GM19397 (cell line): ENCODE measurements around the gene DUS3L.
"Not testable (repeated sequence)": the region's sequence is repeated elsewhere in the genome, so short reads cannot be mapped to it uniquely, and the experiment has no call there.

ENCODE experiments used
- ATAC-seq: cut with Tn5 transposase; IDR thresholded peaks from one replicate; pipeline ENCODE4 v1.9.1; 2021; ENCODE audit warnings: mild to moderate bottlenecking, moderate library complexity; ENCODE audit not compliant: unreplicated experiment

The DUS3L gene

DNA sequence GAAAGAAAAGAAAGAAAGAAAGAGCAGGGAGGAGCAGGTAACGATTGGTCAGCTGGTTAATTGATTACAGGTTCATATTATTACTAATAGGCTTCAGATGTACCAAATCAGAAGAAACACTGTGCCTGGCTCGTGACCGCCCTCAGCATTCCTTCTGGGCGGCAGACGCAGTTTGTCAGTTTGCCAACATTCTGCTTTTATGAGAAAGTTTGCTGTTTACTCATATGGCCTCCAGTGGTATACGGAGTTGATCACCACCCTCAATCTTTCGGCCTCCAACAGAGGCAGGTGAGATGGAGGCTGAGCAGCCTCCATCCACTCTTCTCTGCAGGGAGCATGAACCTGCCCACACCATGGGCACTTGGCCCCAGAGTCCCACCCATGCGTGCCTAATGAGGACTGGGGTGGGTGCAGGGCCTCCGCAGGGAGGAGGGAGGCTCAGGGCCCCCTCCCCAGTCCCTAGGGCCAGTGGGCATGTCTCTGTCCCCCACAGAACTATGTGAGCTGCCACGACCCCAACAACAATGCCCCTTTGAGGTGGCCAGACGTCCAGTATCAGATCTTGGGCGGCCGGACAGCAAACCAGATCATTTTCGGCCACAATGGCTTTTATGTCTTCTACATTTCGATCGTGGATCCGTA, 15.2 kb downstream of the DUS3L start:
- ATAC-seq: no peak

DNA sequence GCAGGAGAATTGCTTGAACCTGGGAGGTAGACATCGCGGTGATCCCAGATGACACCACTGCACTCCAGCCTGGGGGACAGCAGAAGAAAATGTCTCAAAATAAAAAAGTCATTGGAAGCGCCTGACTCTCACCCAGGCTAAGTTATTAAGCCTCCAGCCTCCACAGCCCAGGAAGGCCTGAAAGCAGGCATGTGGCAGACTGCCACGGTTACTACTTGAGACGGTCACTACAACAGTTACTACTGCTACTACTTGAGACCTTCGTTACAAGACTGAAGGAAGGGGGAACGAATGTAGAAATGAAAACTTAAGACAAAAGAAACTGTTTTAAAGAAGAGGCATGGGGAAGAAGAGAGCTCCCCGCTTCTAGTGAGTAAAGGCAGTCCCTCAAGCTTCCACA, 16.0 kb downstream of the DUS3L start:
- ATAC-seq: no peak

DNA sequence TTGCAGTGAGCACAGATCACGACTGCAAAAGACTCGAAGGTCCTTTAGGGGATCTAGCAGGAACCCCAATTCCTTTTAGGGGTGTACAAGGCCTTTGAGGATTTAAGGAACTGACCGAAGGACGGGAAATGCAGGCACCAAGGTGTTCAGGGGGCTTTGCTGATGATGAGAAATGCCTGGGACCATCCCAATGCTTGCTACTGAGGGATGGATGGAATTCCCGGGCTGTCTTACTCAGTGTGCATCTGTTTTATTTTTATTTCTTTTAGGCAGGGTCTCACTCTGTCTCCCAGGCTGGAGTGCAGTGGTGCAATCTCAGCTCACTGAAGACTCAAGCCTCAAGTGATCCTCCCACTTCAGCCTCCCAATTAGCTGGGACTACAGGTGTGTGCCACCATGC, 17.7 kb downstream of the DUS3L start:
- ATAC-seq: no peak

DNA sequence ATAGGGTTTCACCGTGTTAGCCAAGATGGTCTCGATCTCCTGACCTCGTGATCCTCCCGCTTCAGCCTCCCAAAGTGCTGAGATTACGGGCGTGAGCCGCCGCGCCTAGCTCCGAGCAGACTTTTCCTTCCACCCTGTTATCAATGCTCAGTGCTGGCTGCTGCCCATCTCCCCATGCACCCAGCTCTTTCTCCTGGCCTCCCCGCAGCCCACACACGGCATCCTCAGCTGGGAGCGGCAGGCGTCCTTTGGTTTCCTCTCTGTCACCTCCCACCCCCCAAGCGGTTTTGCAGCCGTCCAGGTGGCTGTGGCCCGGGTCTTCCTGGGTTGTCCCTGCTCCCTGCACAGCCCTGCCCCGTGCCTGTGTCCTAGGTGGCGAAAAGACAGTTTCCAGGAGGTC, 18.5 kb downstream of the DUS3L start:
- ATAC-seq: no peak

DNA sequence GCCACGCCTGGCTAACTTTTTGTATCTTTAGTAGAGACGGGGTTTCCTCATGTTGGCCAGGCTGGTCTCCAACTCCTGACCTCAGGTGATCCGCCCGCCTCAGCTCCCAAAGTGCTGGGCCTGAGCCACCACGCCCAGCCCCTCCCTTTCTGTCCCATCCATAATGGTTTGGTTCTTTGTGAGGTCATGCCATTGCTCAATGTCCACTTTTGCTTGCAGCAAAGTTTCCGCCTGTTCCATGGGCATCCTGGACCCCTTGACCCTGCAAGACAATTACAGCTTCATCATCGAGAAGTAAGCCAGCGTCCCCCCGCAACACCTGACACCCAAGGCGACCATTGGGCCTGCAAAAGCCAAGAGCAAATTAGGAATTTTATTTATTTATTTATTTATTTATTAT, 23.0 kb downstream of the DUS3L start:
- no peak for ATAC-seq

DNA sequence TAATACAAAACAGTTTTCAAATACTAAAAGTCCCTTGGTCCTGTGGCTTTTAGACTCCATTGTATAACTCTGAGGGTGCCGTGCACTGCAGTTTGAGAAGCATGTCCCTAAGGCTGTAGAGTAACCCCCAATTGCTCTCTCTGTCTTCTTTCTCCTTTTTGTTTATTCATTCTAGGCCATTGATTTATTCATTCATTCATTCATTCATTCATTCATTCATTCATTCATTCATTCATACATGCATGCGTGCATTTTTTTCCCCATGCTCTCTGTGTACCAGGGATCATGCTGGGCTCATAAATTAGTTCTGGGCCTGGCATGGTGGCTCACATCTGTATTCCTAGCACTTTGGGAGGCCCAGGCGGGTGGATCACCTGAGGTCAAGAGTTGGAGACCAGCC, 25.7 kb downstream of the DUS3L start:
- no peak for ATAC-seq

DNA sequence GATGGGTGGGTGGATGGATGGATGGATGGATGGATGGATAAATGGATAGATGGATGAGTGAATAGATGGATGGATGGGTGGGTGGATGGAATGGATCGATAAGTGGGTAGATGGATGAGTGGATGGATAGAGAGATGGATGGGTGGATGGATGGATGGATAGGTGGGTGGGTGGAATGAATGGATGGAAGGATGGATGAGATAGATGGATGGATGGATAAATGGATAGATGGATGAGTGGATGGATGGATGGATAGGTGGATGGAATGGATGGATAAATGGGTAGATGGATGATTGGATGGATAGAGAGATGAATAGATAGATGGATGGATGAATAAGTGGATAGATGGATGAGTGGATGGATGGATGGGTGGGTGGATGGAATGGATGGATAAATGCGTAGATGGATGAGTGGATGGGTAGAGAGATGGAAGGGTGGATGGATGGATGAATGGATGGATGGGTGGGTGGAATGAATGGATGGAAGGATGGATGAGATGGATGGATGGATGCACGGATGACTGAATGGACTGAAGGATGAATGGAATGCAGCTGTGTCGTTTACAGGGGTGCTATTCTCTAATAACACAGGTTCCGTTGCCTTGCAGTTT, 28.2 kb downstream of the DUS3L start:
- no peak for ATAC-seq

DNA sequence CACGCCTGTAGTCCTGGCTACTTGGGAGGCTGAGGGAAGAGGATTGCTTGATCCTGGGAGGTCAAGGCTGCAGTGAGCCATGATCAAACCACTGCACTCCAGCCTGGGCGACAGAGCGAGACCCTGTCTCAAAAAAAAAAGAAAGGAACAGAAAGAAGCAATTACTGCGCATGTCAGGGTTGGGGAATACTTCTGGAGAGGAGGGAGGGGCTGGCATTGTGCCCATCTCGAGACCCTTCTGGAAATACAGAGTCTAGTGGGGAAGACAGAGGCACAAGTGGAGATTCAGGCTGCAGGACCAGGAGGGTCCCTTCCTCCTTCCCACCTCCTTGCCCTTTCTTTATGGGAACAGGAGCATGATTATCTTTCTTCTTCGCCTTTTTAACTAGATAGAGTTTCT, 37.2 kb downstream of the DUS3L start:
- no peak for ATAC-seq

DNA sequence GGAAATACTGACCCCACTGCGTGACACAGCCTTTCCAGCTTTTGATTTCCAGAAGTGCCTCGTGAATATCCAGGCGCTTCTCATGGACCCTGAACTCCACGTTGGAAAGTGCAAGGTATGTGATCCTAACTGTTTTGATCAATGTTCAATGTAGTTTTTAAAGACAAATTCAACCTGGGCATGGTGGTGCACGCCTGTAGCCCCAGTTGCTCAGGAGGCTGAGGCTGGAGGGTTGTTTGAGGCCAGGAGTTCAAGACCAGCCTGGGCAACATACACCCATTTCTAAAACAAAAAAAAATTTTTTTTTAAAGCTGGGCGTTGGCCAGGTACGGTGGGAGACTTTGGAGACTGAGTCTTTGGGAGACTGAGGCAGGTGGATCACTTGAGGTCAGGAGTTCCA, 39.3 kb downstream of the DUS3L start:
- no peak for ATAC-seq

DNA sequence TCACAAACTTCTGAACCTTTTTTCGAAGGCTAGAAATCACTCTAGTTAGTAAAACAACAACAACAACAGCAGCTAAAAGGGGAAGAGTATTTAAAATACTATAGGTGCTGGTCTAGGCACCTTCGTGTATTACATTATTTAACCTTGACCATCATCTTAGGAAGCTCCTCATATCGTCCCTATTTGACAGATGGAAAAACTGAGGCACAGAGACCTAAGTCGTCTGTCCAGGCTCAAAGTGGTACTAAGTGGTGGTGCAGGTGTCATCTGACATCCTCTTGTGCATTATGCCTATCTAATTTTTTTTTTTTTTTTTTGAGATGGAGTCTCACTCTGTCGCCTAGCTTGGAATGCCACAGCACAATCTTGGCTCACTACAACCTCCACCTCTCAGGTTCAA, 41.5 kb downstream of the DUS3L start:
- no peak for ATAC-seq

DNA sequence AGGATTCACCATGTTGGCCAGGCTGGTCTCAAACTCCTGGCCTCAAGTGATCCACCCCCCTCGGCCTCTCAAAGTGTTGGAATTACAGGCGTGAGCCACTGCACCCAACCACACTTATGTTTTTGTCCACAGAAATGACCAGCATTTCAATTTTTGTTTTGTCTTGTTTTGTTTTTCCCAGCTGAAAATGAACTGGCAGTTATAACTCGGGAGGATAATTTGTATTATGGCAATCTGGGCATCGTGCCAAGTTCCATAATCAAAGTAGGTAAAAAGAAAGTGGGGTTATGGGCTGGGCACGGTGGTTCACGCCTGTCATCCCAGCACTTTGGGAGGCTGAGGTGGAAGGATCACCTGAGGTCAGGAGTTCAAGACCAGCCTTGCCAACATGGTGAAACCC, 42.0 kb downstream of the DUS3L start:
- ATAC-seq: not testable (repeated sequence)

DNA sequence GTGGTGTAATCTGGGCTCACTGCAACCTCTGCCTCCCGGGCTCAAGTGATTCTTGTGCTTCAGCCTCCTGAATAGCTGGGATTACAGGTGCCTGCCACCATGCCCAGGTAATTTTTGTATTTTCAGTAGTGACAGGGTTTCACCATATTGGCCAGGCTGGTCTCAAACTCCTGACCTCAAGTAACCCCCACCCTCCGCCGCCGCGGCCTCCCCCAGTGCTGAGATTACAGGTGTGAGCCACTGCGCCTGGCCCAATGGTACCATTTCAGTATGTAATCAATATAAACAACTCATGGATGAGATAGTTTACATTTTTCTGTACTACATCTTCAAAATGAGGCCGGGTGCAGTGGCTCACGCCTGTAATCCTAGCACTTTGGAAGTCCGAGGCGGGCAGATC, 46.0 kb downstream of the DUS3L start:
- ATAC-seq: not testable (repeated sequence)

DNA sequence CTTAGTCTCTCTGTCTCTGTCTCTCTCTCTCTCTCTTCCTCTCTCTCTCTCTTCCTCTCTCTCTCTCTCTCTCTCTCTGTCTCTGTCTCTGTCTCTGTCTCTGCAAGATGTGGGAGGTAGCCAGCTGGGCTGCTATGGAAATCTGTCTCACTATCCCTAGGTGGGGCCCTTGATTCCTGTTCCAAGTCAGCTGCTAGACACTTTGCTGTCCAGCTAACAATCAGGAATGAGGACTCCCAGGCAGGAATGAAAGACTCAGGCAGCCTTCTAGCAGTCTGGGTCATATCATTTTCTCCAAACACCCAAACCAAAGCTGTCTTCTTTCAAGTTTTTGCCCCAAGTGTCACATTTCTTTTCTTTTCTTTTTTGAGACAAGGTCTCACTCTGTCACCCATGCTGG, 47.3 kb downstream of the DUS3L start:
- no peak for ATAC-seq

DNA sequence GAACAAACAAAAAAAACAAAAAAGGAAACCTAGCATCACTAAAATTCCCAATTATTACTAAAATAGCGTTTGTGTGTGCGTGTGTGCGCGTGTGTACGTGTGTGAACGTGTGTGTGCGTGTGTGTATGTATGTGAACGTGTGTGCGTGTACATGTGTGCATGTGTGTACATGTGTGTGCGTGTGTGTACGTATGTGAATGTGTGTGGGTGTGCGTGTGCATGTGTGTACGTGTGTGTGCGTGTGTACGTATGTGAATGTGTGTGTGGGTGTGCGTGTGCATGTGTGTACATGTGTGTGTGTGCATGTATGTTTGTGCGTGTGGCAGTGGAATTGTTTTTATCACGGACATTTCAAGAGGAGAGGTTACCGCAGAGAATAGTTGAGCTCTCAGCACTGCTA, 48.9 kb downstream of the DUS3L start:
- no peak for ATAC-seq

DNA sequence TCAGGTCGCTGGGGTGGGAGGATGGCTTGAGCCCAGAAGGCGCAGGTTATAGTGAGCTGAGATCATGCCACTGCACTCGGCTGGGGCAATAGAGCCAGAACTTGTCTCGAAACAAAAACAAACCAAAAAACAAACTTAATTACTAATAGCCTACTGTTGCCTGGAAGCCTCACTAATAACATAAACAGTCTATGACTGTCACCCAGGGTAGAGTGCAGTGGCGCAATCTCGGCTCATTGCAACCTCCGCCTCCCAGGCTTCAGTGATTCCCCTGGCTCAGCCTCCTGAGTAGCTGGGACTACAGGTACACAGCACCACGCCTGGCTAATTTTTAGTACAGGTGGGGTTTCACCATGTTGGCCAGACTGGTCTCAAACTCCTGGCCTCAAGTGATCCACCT, 52.5 kb downstream of the DUS3L start:
- no peak for ATAC-seq
